H1 (cell line): ENCODE data around the gene TMEM273. TPM values are rescaled to one million over a fixed set of nuclear protein-coding genes. Genes with fewer than 3 reads are reported as not detected.

Source experiments
- CTCF ChIA-PET: fragments of 300-600 bp; sonication (Branson Sonifier 250); formaldehyde crosslinking; loops from one replicate; lab custom pipeline; 2021; ENCODE audit not compliant: partially characterized antibody; lab: Charles Lee
- POLR2A ChIA-PET: fragments of 300-600 bp; sonication (Branson Sonifier 250); formaldehyde crosslinking; loops from one replicate; lab custom pipeline; 2021; ENCODE audit warnings: inconsistent platforms; ENCODE audit not compliant: partially characterized antibody; lab: Charles Lee
- DNase-seq, 2 experiments: peaks; one replicate each; pipeline versions ENCODE4 v3.0.0 to v3.0.0-alpha.2; 2010 to 2022; ENCODE audit warnings: low spot score in 2 of 2, low read depth in 1 of 2, mixed read lengths in 1 of 2
- FAIRE-seq: peaks from 2 replicates; lab custom pipeline; 2011; peaks lifted over from hg19 to GRCh38; lab: Jason Lieb, UNC
- H2AFZ ChIP-seq: 2 replicates; pipeline ENCODE4 v1.8.1; 2012; ENCODE audit warnings: low read length, inconsistent platforms
- H2AK5ac ChIP-seq: 2 replicates; pipeline ENCODE4 v1.6.1; 2013; ENCODE audit warnings: low read depth, low read length
- H2BK120ac ChIP-seq: replicated peaks from 2 replicates; pipeline ENCODE3; 2013; ENCODE audit warnings: low read depth, low read length, inconsistent platforms
- H2BK12ac ChIP-seq: 2 replicates; pipeline ENCODE4 v1.6.1; 2013; ENCODE audit warnings: low read depth, low read length
- H2BK15ac ChIP-seq: 2 replicates; pipeline ENCODE4 v1.6.1; 2013; ENCODE audit warnings: low read length
- H2BK20ac ChIP-seq: 2 replicates; pipeline ENCODE4 v1.6.1; 2013; ENCODE audit warnings: low read length
- H2BK5ac ChIP-seq: 2 replicates; pipeline ENCODE4 v1.6.1; 2013; ENCODE audit warnings: low read depth, low read length
- H3K14ac ChIP-seq: 2 replicates; pipeline ENCODE4 v1.6.1; 2013; ENCODE audit warnings: inconsistent platforms; ENCODE audit not compliant: insufficient read length
- H3K18ac ChIP-seq: 2 replicates; pipeline ENCODE4 v1.6.1; 2013; ENCODE audit warnings: low read length; ENCODE audit errors: extremely low read depth
- H3K23ac ChIP-seq: 2 replicates; pipeline ENCODE4 v1.6.1; 2013; ENCODE audit warnings: inconsistent platforms; ENCODE audit not compliant: insufficient read length
- H3K23me2 ChIP-seq: 2 replicates; pipeline ENCODE4 v1.6.1; 2013; ENCODE audit warnings: low read depth, low read length
- H3K27ac ChIP-seq: 2 replicates; pipeline ENCODE4 v1.6.1; 2011; ENCODE audit warnings: low read depth, low read length, inconsistent platforms
- H3K27me3 ChIP-seq, 4 experiments: replicated peaks in 1 of 4; 1 replicate in 1 of 4; 2 replicates in 3 of 4; pipeline versions ENCODE4 v1.6.1 to v1.8.1; 2011 to 2013; ENCODE audit warnings: low read length in 3 of 4, mild to moderate bottlenecking in 3 of 4, inconsistent platforms in 2 of 4, mixed read lengths in 2 of 4, moderate library complexity in 1 of 4; ENCODE audit not compliant: control insufficient read depth in 3 of 4, insufficient read depth in 3 of 4; ENCODE audit errors: extremely low read depth in 1 of 4
- H3K36me3 ChIP-seq, 4 experiments: 2 replicates each; pipeline versions ENCODE4 v1.6.1 to v1.8.1; 2011 to 2013; ENCODE audit warnings: mild to moderate bottlenecking in 4 of 4, low read length in 3 of 4, moderate library complexity in 2 of 4, control low read depth in 1 of 4, inconsistent platforms in 1 of 4; ENCODE audit not compliant: insufficient read depth in 4 of 4, control insufficient read depth in 2 of 4
- H3K4ac ChIP-seq: replicated peaks from 2 replicates; pipeline ENCODE3; 2013; ENCODE audit warnings: low read length, low read depth, mixed read lengths, inconsistent platforms; ENCODE audit not compliant: insufficient read length
- H3K4me1 ChIP-seq, 4 experiments: replicated peaks in 1 of 4; 1 replicate in 1 of 4; 2 replicates in 3 of 4; pipeline versions ENCODE4 v1.6.1 to v1.8.1; 2011 to 2013; ENCODE audit warnings: low read length in 3 of 4, inconsistent platforms in 2 of 4, mixed read lengths in 1 of 4; ENCODE audit not compliant: insufficient read depth in 4 of 4, control insufficient read depth in 3 of 4
- H3K4me2 ChIP-seq, 2 experiments: 2 replicates each; pipeline versions ENCODE4 v1.6.1 to v1.8.1; 2011 to 2013; ENCODE audit warnings: low read depth in 2 of 2, low read length in 2 of 2, control low read depth in 1 of 2, inconsistent platforms in 1 of 2, mild to moderate bottlenecking in 1 of 2; ENCODE audit not compliant: insufficient read depth in 1 of 2
- H3K4me3 ChIP-seq, 4 experiments: fragments of 200-600, 300-600 bp in 1 of 4; sonication (generic), shearing (Covaris generic), sonication (Bioruptor Twin) in 1 of 4; 2 replicates each; pipeline versions ENCODE4 v1.5.1 to v1.8.1; 2011 to 2016; ENCODE audit warnings: low read length in 4 of 4, low read depth in 3 of 4, control low read depth in 2 of 4, inconsistent platforms in 2 of 4, mild to moderate bottlenecking in 2 of 4, mixed read lengths in 1 of 4, moderate library complexity in 1 of 4; ENCODE audit not compliant: insufficient read depth in 2 of 4; ENCODE audit errors: extremely low read depth in 1 of 4
- H3K56ac ChIP-seq: replicated peaks from 2 replicates; pipeline ENCODE3; 2013; ENCODE audit warnings: low read depth, mild to moderate bottlenecking, mixed read lengths, low read length, inconsistent platforms; ENCODE audit not compliant: insufficient read length
- H3K79me1 ChIP-seq: 2 replicates; pipeline ENCODE4 v1.6.1; 2013; ENCODE audit warnings: low read depth, low read length, control low read depth
- H3K79me2 ChIP-seq, 2 experiments: 2 replicates each; pipeline versions ENCODE4 v1.6.1 to v1.8.1; 2012 to 2013; ENCODE audit warnings: low read length in 2 of 2, mild to moderate bottlenecking in 2 of 2, inconsistent platforms in 1 of 2; ENCODE audit not compliant: insufficient read depth in 2 of 2, control insufficient read depth in 1 of 2
- H3K9ac ChIP-seq, 4 experiments: replicated peaks in 1 of 4; 1 replicate in 1 of 4; 2 replicates in 3 of 4; pipeline versions ENCODE4 v1.6.1 to v1.8.1; 2011 to 2013; ENCODE audit warnings: low read depth in 3 of 4, low read length in 3 of 4, control low read depth in 2 of 4, mild to moderate bottlenecking in 2 of 4, moderate library complexity in 2 of 4, inconsistent platforms in 1 of 4; ENCODE audit errors: extremely low read depth in 1 of 4
- H3K9me3 ChIP-seq, 2 experiments: 2 replicates each; pipeline versions ENCODE4 v1.6.1 to v1.8.1; 2012 to 2013; ENCODE audit warnings: mild to moderate bottlenecking in 2 of 2, moderate library complexity in 2 of 2, control low read depth in 1 of 2, inconsistent platforms in 1 of 2, low read depth in 1 of 2, low read length in 1 of 2, mixed read lengths in 1 of 2; ENCODE audit not compliant: insufficient read depth in 2 of 2
- H4K20me1 ChIP-seq, 2 experiments: replicated peaks in 1 of 2; 2 replicates each; pipeline versions ENCODE3 to v1.8.1; 2011 to 2013; ENCODE audit warnings: inconsistent platforms in 2 of 2, low read length in 2 of 2, mild to moderate bottlenecking in 1 of 2; ENCODE audit not compliant: insufficient read depth in 2 of 2, control insufficient read depth in 1 of 2
- H4K5ac ChIP-seq: 2 replicates; pipeline ENCODE4 v1.6.1; 2013; ENCODE audit warnings: low read length, low read depth, mixed read lengths, inconsistent platforms; ENCODE audit not compliant: insufficient read length
- H4K8ac ChIP-seq: 2 replicates; pipeline ENCODE4 v1.8.0; 2013; ENCODE audit warnings: mild to moderate bottlenecking, moderate library complexity, low read length, inconsistent platforms; ENCODE audit not compliant: insufficient read depth; ENCODE audit errors: extremely low read depth
- H4K91ac ChIP-seq: replicated peaks from 2 replicates; pipeline ENCODE3; 2013; ENCODE audit warnings: low read length, mixed read lengths, inconsistent platforms; ENCODE audit not compliant: insufficient read length
- BCL11A ChIP-seq, 2 experiments: IDR thresholded peaks; one replicate each; pipeline ENCODE4 v1.6.1; 2011; ENCODE audit warnings: low read depth in 2 of 2, low read length in 2 of 2, mild to moderate bottlenecking in 2 of 2
- POLR2A ChIP-seq, 2 experiments: IDR thresholded peaks; 1 replicate in 1 of 2; 2 replicates in 1 of 2; pipeline ENCODE4 v1.6.1; 2011; ENCODE audit warnings: low read depth in 2 of 2, low read length in 2 of 2, mild to moderate bottlenecking in 2 of 2; ENCODE audit errors: control extremely low read depth in 1 of 2
- SAP30 ChIP-seq: fragments of 300-600 bp; sonication (generic); IDR thresholded peaks from 2 replicates; pipeline ENCODE4 v1.7.1; 2012; ENCODE audit warnings: low read length, moderate library complexity, mild to moderate bottlenecking, inconsistent platforms; ENCODE audit not compliant: insufficient read depth, insufficient replicate concordance
- YY1 ChIP-seq: IDR thresholded peaks from 2 replicates; pipeline ENCODE4 v1.6.1; 2011; ENCODE audit warnings: low read depth, mild to moderate bottlenecking, low read length
- WGBS, 2 experiments: shearing (Covaris generic) in 1 of 2; methylation state at CpG; one replicate each; pipeline versions ENCODE4 v1.1.6 to v1.1.7; 2013 to 2015; ENCODE audit warnings: low lambda C conversion rate in 2 of 2, mixed read lengths in 2 of 2, inconsistent platforms in 1 of 2, low coverage in 1 of 2, missing lambda C conversion rate in 1 of 2; ENCODE audit not compliant: insufficient replicate concordance in 2 of 2, insufficient coverage in 1 of 2, insufficient read length in 1 of 2; ENCODE audit errors: extremely low coverage in 1 of 2, missing lambda C conversion rate in 1 of 2; 5-methylcytosine and 5-hydroxymethylcytosine counted together
- polyA plus RNA-seq, 7 experiments: library from polyadenylated mRNA; depleted of rRNA in 3 of 7; stranded (reverse) in 5 of 7; unstranded in 2 of 7; fragments of >200 nt in 5 of 7; fragments of 200-250 nt in 2 of 7; gene quantifications; 1 replicate in 5 of 7; 2 replicates in 1 of 7; 4 replicates in 1 of 7; pipeline versions ENCODE4 v1.2.1 to v1.2.3, GENCODE V29; 2011 to 2013; ENCODE audit warnings: missing spikeins in 2 of 7, mixed read lengths in 2 of 7
- total RNA-seq: library from RNA; stranded (reverse); fragmentation: NEBNext Ultra II Directional; extraction: Animal tissue kit (Norgen Biotek cat#: 25700); gene quantifications from 2 replicates; pipeline ENCODE4 v1.2.1, GENCODE V29; 2021

The TMEM273 gene
- total and polyA plus RNA-seq, 2 of the 8 experiments (the other 6 are each of a cell fraction or from before 2014, with no cell fraction given): not detected

- Histone ChIP-seq H3K27me3 (peaks cover 0 to 8% (median 5%) of the 10 kb centered on the region in 4 experiments; a peak in 5 of 7 replicates), H3K56ac (no peak overlapping the region), H2BK12ac (no peak overlapping the region), H3K18ac (no peak overlapping the region), H2AK5ac (no peak overlapping the region), H4K20me1 (no peaks in the 10 kb centered on the region), H3K9ac (no peak overlapping the region; a peak in 1 of 7 replicates), H3K14ac (no peak overlapping the region), H2AFZ (no peak overlapping the region), H3K4me1 (no peaks in the 10 kb centered on the region), H4K91ac (no peak overlapping the region), H3K36me3 (no peaks in the 10 kb centered on the region), H4K8ac (no peak overlapping the region), H3K9me3 (no peaks in the 10 kb centered on the region), H3K23me2 (peaks cover 3% of the 10 kb centered on the region; the same call in 1 of the 2 replicates), H2BK5ac (no peak overlapping the region), H2BK15ac (no peak overlapping the region), H4K5ac (no peak overlapping the region), H3K4me2 (no peak overlapping the region), H2BK120ac (no peak overlapping the region), H3K4ac (no peak overlapping the region), H3K23ac (no peak overlapping the region), H3K79me2 (no peaks in the 10 kb centered on the region), H3K4me3 (no peak overlapping the region), H3K27ac (no peak overlapping the region), H3K79me1 (no peaks in the 10 kb centered on the region), H2BK20ac (no peak overlapping the region)
- DNase-seq: peak in 1 of 2 experiments; percentile 33
- POLR2A ChIA-PET: no interaction called here
- no peak for FAIRE-seq
- CTCF ChIA-PET: interaction anchor here (1.6 kb wide), 1 partner anchor 53 kb away, joined by 3 read pairs; no protein-coding TSS in a partner anchor
- WGBS, 2 experiments: 88% methylated on average over 4 of the region's 4 CpGs; no CpG with 5 or more reads in 1 of the 2 experiments
- TF ChIP-seq SAP30 (no peak), YY1 (no peak), BCL11A (IDR thresholded peaks at IDR 0.05; ENCODE audit: low read depth in 2 of 2, low read length in 2 of 2) (no peak), POLR2A (IDR thresholded peaks at IDR 0.05; ENCODE audit: control extremely low read depth in 1 of 2, low read depth in 2 of 2, low read length in 2 of 2) (no peak)
These were observed 77.4 kb downstream of the TMEM273 start for GRCh38 chr10:49110684-49111319.
